ENCODE measurements around the gene GABRG2.
"Not testable (repeated sequence)": the region's sequence is repeated elsewhere in the genome, so short reads cannot be mapped to it uniquely, and the experiment has no call there.

The GABRG2 gene

GRCh38 chr5:162067655-162068411 is at the start of gene GABRG2:
Gene GABRG2, plus strand, starts transcription at chr5:162067773. Its CDS starts 227 bp downstream, at chr5:162068000.
- DNase-seq (ENCODE audit: low spot score) = no peak

GRCh38 chr5:162025312-162025711 is 42.3 kb upstream of the GABRG2 start:
- DNase-seq (ENCODE audit: low spot score) = no peak

GRCh38 chr5:162026803-162027202 is 40.8 kb upstream of the GABRG2 start:
- no peak for DNase-seq (ENCODE audit: low spot score)

- DNase-seq (ENCODE audit: low spot score) = no peak
Measured at GRCh38 chr5:162037431-162037830, 30.1 kb upstream of the GABRG2 start.

- DNase-seq (ENCODE audit: low spot score) = no peak
Measured at GRCh38 chr5:162047279-162047678, 20.3 kb upstream of the GABRG2 start.

- DNase-seq (ENCODE audit: low spot score) = no peak
Measured at GRCh38 chr5:162052676-162053075, 14.9 kb upstream of the GABRG2 start.

GRCh38 chr5:162055095-162055494 is 12.5 kb upstream of the GABRG2 start:
- not testable (repeated sequence) for DNase-seq (ENCODE audit: low spot score)

- DNase-seq (ENCODE audit: low spot score) = no peak
Measured at GRCh38 chr5:162067162-162067561, 411 bp upstream of the GABRG2 start.

- no peak for DNase-seq (ENCODE audit: low spot score)
Measured at GRCh38 chr5:162068412-162068811, 839 bp downstream of the GABRG2 start.

GRCh38 chr5:162068936-162069335 is 1.4 kb downstream of the GABRG2 start:
- no peak for DNase-seq (ENCODE audit: low spot score)

GRCh38 chr5:162078805-162079204 is 11.2 kb downstream of the GABRG2 start:
- no peak for DNase-seq (ENCODE audit: low spot score)

GRCh38 chr5:162091336-162091735 is 23.8 kb downstream of the GABRG2 start:
- no peak for DNase-seq (ENCODE audit: low spot score)

- DNase-seq (ENCODE audit: low spot score) = no peak
Measured at GRCh38 chr5:162096448-162096847, 28.9 kb downstream of the GABRG2 start.

GRCh38 chr5:162107591-162107990 is 40.0 kb downstream of the GABRG2 start:
- DNase-seq (ENCODE audit: low spot score) = no peak

GRCh38 chr5:162119801-162120200 is 52.2 kb downstream of the GABRG2 start:
- no peak for DNase-seq (ENCODE audit: low spot score)

GRCh38 chr5:162128117-162128516 is 60.5 kb downstream of the GABRG2 start:
- DNase-seq (ENCODE audit: low spot score) = no peak

GRCh38 chr5:162132348-162132747 is 64.8 kb downstream of the GABRG2 start:
- DNase-seq (ENCODE audit: low spot score) = no peak

- DNase-seq (ENCODE audit: low spot score) = no peak
Measured at GRCh38 chr5:162139190-162139589, 71.6 kb downstream of the GABRG2 start.

- DNase-seq (ENCODE audit: low spot score) = no peak
Measured at GRCh38 chr5:162154242-162154641, 86.7 kb downstream of the GABRG2 start.

- DNase-seq (ENCODE audit: low spot score) = no peak
Measured at GRCh38 chr5:162160401-162160800, 92.8 kb downstream of the GABRG2 start.

GRCh38 chr5:162163663-162164062 is 96.1 kb downstream of the GABRG2 start:
- no peak for DNase-seq (ENCODE audit: low spot score)

GRCh38 chr5:162174358-162174974 is 106.9 kb downstream of the GABRG2 start:
- no peak for DNase-seq (ENCODE audit: low spot score)

- DNase-seq (ENCODE audit: low spot score) = no peak
Measured at GRCh38 chr5:162187371-162187770, 119.8 kb downstream of the GABRG2 start.

- no peak for DNase-seq (ENCODE audit: low spot score)
Measured at GRCh38 chr5:162189719-162190118, 122.1 kb downstream of the GABRG2 start.

Data from kidney capillary endothelial cell (primary cell).